Measurements from ENCODE around the gene PGS1.

Gene PGS1

DNA sequence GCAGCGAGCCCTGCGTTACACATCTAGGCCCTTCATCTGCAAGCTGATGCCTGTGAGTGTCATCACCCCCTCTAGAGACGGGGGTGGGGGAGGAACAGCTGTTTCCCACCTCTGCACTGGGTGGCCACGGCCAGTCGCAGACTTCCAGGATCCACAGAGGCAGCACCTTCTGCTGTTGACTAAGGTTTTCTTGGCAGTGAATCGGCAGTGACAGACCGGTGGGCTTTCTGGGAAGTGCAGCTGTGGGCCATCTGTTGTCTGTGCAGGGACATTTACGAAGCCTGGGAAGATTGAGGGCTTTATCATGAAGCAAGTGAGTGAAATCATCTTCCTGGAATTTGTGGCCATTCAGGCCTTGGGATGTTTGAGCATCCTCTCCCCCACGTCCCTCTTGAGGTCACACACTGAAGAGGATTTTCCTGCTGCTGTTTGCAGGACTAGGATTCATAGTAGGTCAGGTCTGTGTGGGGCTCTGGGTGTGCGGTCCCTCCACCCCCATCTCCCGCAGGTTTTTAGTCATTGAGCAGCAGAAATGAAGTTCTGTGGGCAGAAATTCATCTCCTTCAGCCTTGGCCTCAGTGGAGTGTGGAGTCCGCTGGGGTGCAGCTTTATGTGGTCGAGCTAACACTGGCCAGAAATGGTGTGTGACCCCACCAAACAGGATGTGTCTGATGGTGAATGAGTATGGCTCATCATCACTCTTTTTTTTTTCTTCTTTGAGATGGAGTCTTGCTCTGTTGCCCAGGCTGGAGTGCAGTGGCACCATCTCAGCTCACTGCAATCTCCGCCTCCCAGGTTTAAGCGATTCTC lies 12.0 kb downstream of the PGS1 start:
- DNase-seq: no peak

DNA sequence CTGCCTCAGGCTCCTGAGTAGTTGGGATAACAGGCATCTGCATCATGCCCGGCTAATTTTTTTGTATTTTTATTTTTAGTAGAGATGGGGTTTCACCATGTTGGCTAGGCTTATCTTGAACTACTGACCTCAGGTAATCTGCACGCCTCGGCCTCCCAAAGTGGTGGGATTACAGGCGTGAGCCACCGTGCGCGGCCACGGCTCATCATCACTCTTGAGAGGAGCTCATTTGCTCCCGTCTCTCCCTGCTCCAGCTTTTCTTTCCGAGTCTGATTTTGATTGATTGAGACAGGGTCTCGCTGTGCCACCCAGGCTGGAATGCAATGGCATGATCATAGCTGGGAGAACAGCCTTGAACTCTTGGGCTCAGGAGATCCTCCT lies 12.6 kb downstream of the PGS1 start:
- no peak for DNase-seq

DNA sequence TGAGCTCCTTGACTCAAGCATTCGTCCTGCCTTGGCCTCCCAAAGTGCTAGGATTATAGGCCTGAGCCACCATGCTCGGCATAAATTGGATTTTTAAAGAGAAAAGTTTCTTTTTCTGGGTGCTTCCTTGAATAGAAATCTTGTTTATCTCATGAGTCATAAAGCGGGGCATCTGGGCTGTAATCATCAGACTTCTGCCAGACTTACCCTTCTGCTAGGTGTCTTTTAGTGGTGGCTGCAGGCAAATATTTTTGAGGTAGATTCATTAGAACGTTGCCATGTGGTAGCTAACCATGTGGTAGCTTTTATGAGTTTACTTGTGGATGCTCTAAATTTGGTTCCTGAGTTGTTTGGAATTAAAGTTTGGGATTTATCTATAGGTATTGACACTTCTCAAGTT lies 13.4 kb downstream of the PGS1 start:
- no peak for DNase-seq

DNA sequence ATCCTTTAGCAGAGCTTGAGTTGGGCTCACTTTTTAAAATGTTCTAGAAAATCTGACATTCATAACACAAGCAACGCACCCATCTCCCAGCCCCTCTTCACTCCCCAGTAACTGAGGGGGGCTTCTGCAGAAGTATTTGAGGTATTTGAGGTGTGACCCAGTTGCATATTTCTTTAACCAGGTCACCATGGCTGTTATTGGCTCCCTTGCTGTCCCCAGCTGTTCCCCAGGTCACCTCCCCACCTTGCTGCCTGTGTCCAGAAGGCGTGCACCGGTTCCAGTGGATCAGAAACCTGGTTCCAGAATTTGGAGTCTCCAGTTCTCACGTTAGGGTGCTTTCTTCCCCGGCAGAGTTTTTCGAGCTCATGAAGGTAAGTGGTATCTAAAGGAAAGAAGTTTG lies 13.8 kb downstream of the PGS1 start:
- DNase-seq: no peak

DNA sequence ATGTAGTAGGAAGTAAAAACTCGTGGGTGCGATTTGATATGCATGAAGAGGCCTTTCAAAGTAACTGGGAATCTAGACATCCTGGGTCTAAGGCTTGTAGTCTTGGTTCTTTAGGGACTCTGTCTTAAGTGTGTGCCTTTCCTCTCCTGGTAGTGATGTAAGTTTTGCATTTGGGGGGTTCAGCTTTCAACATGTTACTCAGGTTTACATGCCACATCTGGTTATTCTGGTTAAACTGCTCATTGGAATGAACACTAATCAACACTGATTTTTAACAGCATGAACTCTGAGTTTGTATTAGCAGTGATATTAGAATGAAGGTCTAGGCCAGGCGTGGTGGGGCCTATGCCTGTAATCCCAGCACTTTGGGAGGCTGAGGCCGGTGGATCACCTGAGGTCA lies 15.1 kb downstream of the PGS1 start:
- DNase-seq: no peak

DNA sequence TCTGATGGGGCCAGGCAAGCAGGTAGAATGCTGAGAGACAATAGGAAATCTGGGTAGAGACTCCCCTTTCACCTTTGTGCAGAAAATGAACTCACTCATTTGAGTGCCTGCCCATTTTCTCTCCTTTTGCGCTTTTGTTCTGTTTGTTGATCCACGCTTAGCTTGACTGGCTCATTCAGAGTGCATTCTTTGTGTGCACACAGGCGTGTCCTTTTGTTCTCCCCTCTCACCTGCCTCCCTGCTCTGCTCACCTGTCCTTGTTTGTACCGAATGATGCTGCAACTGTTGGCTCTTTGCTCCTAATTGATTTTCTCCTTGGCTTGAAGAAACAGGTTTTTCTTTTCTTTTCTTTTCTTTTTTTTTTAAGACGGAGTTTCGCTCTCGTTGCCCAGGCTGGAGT lies 15.8 kb downstream of the PGS1 start:
- DNase-seq: no peak

DNA sequence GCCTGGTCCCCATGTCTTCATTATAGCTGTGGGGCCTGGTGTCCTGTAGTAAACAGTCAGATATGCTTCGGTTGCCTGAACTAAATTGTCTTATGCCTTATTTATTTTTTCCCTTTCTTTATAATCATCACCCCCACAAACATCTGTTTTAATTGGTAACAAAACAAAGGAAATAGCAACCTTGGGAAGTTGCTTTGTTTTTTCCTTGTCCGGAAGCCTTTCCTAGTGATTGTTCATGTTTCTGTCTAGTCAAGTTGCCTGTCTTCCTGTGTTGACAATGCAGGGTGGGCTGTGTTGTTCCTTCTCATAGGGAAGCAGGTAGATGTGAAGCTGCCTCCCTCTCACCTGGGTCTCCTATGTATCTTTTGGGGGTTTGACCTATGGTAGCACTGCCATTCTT lies 16.7 kb downstream of the PGS1 start:
- no peak for DNase-seq

DNA sequence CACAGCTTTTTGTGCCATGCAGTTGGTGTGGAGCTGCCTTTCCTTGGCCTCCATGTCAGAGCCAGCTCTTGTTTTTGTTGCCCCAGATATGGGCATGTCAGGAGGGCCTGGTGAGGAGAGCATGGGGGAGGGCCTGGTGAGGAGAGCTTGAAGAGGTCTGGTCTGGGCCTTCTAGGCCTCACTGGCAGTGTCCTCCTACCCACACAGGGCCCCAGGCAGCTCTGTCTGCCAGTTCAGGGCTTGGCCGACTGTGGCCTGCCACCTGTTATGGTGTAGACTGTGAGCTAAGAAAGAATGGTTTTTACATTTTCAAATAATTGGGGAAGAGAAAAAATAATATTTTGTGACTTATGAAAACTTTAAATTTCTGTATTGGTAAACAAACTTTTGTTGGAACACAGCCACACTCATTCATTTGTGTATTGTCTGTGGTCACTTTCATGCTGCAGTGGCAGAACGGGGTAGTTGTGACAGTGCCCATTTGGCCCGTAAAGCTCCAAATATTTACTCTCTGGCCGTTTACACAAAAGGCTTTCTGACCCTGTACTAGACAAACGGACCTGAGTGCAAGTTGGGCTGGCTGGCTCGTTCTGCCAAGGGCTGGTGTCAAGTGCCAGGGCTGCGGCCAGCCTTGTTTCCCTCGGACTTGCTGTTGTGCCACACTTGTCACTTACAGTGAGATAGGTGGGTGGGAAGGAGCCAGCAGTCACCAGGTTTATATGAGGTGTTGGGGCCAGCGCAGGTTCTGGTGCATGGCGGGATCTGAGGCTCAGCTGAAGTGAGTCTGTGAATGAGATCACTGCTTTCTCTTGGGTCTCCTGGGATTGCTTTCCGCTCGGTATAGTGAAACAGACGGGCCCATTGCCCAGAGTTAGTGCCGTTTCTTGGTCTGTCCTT lies 18.2 kb downstream of the PGS1 start:
- DNase-seq: no peak

DNA sequence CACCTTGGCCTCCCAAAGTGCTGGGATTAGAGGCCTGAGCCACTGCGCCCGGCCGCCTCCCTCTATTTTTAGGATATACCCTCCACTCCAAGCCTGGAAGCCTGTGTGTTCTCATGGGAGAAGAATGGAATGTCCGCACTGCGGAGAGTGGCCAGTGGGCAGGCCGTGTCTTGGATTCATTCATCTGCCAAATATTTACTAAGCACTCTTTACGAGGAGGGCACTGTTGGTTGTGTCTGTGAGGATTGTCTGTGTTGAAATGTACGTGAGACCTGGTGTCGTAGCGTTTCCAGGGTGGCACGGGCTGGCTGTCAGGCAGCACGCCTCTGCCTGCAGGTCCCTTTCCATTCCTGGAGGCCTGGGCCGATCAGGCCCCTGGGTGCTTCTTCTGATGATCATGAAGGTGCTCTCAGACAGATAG lies 19.2 kb downstream of the PGS1 start:
- DNase-seq: no peak

DNA sequence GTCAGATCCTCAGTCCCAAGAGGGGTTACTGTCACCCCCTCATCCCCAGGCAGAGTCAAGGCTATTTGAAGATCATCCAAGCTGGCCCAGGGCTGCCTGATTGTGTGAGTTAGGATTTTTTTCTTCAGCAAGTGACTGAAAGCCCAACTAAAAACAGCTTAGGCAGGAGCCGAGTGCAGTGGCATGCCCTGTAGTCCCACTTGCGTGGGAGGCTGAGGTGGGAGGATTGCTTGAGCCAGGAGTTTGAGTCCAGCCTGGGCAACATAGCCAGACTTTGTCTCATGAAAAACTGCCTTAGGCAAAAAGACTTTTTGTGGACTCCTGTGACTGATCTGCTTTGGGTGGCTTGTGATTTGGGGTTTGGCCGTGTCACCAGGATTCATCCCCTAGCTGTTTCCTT lies 19.9 kb downstream of the PGS1 start:
- no peak for DNase-seq

DNA sequence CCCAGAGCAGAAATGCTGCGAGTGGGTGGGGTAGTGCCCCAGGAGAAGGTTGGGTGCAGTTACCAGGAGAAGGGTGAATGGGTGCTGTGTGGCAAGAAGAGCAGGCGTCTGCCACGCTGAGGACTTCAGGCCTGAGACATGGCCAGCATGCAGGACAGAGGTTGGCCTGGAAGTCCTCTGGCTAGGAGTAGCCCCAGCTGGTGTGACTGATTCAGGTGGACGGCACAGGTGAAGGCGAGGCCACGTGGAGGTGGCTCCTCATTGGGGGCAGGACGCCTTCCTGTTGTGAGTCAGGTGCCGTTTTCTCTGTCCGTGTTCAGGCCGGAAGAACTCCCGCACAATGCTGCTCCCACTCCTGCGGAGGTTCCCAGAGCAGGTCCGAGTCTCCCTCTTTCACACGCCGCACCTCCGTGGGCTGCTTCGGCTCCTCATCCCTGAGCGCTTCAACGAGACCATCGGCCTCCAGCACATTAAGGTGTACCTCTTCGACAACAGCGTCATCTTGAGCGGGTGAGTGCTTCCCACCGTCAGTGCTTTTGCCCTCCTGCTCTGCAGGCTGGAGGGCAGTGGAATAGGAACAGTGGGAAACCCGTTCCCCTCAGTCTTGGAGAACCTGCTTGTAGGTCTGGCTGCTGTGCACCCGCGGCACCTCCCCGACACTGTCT lies 20.7 kb downstream of the PGS1 start:
- DNase-seq: no peak

DNA sequence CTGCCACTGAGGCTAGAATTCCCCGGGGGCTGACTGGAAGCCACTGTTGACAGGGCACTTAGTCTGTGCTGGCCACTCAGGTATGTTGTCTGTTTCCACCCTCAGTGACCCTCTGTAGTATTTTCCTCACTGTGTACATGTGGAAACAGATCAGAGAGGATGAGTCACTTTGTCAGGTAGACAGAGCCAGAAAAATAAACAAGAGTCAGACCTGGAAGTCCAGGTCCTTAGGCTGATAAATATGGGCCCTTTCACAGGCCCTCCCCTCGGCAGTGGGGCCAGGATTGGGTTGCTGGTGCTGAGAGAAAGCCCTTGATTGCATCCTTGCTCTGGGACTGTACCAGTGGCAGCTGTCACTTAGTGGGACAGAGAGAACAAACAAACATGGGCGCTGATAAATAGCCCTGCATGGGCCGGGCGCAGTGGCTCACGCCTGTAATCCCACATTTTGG lies 21.3 kb downstream of the PGS1 start:
- DNase-seq: no peak

DNA sequence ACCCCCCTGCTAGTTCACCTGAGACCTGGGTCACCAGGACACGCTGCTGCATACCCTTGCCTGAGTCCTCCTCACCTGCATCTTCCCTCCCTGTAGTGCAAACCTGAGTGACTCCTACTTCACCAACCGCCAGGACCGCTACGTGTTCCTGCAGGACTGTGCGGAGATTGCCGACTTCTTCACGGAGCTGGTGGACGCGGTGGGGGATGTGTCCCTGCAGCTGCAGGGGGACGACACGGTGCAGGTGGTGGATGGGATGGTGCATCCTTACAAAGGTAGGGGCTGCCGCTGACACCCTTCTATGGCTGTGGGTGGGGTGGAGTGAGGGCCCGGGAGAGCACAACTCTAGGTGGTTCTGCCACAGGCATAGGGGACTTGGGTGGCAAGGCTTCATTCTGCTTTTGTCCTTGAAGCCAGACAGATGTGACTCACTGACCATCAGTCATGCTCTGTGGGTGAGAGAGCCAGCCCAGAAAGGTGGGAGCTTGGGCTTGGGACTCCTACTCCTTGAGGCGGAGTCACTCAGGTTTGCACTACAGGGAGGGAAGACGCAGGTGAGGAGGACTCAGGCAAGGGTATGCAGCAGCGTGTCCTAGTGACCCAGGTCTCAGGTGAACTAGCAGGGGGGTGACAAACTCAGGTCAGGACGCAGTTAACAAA lies 22.3 kb downstream of the PGS1 start:
- no peak for DNase-seq

DNA sequence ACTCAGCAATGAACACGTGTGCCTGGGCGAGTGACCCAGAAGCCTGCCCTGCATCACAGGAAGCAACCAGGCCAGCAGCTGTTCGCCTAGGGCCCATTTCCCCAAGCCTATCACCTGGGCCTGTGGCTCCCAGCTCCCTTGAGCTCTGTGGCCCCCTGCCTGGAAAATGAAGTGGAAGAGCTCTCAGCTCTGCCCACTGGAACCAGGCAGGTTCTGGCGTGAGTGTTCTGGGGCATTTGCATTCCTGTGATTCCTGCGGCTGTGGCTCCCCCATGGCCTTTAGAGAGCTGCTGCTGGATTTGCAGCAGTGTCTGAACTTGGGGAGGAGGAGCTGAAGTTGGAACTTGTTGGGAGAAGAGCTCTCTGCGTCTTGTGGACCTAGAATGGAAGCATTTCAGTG lies 22.8 kb downstream of the PGS1 start:
- no peak for DNase-seq

DNA sequence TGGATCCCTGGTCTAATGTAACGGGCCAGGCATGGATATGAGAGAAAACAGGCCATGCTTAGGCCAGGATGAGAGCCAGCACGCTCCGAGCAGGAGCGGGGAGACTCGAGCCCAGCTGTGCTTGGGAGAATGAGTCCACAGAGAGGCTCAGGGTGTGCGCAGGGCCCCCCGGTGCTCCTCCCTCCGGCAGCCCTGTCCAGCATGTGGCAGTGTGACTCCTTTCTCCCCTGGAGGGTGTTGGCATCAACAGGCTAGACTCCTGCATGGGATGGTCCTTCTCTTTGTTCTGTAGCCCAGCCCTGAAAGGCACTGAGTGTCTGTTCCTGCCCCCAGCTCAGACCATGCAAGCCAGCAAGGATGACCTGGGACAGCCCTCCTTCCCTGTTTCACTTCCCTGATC lies 23.4 kb downstream of the PGS1 start:
- no peak for DNase-seq

DNA sequence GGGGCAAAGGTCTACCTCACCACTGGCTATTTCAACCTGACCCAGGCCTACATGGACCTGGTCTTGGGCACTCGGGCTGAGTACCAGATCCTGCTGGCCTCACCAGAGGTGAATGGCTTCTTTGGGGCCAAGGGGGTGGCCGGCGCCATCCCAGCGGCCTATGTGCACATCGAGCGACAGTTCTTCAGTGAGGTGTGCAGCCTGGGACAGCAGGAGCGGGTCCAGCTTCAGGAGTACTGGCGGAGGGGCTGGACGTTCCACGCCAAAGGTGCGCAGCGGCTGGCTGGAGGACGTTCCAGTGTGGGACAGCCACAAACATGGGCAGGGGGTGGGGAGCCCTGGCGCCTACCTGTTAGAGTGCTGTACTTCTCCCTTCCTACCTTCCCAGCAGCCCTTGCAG lies 25.4 kb downstream of the PGS1 start:
- no peak for DNase-seq

DNA sequence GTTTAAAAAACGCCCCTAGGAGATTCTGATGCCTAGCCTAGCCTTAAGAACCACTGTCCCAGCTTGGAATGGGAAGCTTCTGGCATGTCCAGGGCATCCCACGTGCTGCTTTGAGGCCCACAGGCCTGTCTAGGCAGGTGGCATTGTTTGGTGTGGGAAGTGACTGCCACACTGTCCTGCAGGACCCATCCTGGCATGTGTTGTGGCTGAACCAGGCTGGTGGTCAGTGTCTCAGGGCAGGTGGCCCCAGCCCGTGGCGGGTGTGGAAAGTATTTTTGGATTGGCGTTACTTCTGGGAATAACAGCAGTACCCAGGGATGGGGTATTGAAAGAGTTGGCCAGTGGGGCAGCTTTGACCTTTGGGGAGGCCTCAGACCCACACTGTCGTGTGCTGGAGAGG lies 27.9 kb downstream of the PGS1 start:
- no peak for DNase-seq

DNA sequence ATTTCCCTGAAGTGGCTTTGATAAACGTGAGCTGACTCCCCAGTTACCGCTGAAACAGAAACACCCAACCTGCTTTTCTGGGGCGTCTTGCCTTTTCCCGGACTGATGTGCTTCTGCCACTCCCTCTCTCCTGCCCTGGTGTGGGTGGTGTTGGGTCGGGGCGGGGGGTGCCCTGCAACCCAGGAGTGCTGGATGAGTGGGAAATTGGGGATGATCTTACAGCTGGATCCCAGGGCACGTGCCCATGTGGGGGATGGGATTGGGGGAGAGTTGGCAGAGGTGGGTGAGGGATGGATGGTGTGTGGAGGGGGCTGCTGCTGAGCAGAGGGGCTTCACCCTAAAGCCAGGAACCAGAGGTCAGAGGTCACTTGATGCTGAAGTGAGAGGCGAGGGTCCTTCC lies 28.5 kb downstream of the PGS1 start:
- DNase-seq: no peak

DNA sequence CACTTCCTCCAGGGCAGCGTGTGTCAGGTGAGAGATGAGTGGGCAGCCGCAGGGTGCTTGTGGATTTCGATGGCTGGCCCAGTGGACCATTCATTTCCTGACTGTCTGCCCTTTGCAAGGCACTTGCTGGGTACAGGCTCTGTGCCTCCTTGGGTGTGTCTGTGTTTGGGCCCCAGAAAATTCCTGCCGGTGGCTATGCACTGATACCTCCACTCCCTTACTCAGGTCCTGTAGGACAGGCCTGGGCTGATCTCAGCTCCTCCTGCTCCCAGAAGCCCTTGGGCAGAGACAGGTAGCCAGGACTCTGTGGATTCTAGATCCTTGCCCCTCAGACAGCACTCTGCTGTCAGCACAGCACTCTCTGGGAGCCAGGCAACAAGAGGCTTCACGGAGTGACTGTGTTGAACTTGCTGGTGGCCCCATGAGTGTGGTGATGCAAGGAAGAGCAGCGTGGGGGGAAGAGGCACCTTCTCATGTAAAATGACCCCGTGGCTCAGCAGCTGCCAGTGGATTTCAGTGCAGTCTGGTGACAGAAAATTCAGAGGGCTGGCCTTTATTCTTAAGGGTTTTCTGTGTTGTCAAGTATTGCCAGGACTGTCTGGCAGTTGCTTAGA lies 29.0 kb downstream of the PGS1 start:
- DNase-seq: no peak

DNA sequence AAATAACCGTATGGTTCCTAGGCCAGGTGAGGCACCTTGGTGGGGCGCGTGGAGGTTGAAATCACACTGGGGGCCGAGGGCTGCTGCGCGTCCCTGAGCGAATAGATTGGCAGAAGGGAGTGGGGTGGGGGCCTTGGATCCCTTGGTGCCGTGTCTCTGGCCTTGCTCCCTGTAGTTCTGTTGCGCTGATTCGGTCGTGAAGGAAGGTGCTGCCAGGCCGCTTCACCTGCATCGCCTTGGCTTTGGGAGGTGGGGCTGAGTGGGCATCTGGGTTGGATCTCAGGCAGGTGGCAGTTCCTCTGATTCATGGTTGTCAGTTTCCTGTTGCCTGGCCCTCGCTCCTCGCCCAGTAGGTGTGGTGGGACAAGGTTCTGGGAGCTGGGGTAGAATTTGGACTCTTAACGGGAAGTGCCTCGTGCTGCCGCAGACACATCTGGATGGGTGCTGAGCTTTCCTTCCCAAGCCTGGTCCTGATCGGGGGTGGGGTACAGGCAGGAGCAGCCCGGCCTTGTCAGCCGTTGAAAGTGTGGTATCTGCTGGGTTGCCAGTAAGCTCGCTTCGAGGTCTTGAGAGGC lies 30.1 kb downstream of the PGS1 start:
- DNase-seq: no peak

DNA sequence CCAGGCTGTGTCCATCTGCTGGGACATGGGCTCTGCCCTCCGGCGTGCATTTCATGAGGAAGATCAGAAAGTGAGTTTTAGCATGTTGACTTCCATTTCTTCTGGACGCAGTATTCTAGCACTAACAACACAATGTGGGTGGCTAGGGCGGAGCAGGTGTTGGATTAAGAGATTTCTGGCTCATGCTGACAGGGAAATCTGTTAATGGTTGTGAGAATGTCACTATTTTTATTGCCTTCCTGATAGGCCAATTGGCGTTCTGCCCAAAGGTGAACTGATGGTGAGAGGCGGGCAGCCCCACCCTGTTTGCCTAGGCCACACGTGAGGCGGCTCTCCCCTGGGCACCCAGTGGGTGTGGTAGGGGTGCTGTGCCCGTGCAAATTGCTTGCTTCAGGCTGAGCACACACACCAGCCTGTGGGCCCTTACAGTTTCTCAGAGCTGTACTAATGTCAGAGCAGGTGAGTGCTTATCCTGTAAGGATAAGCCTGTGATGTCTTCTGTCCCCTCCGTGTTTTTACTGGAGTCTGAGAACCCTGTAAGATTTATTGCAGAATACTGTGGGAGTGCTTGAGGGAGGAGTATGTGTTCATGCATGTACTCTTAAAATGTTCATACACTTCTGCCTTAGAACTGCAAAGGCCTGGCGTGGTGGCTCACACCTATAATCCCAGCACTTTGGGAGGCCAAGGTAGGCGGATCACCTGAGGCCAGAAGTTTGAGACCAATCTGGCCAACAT lies 30.9 kb downstream of the PGS1 start:
- no peak for DNase-seq

Measured in left hindlimb (tissue), 1 donor.